ENCODE measurements around the gene PDE4D.

PDE4D gene

GRCh38 chr5:59188419-59189225 is 704.9 kb downstream of the PDE4D start:
- Histone ChIP-seq H3K4me1 (ENCODE audit: control insufficient read depth, insufficient read depth, low read depth, low read length) (peaks cover 1% of the 10 kb centered on the region), H3K36me3 (ENCODE audit: control insufficient read depth in 1 of 2, insufficient read depth in 2 of 2, low read depth in 1 of 2, low read length in 2 of 2) (no peaks in the 10 kb centered on the region), H2BK5ac (ENCODE audit: low read depth, low read length, poor library complexity, severe bottlenecking) (no peak overlapping the region), H3K79me1 (replicated peaks; ENCODE audit: low read length, poor library complexity, severe bottlenecking) (no peaks in the 10 kb centered on the region), H4K91ac (ENCODE audit: low read length) (no peak overlapping the region), H2AK5ac (ENCODE audit: low read length, severe bottlenecking) (no peak overlapping the region), H3K4ac (ENCODE audit: low read depth in 1 of 2, low read length in 2 of 2) (no peak overlapping the region), H3K14ac (ENCODE audit: low read length in 2 of 2) (no peak overlapping the region), H3K27ac (ENCODE audit: low read length, poor library complexity, severe bottlenecking) (no peak overlapping the region), H3K23ac (ENCODE audit: low read length in 2 of 2) (no peak overlapping the region), H3K9ac (ENCODE audit: low read length) (peak overlapping the region; percentile 76), H2BK120ac (ENCODE audit: low read depth, low read length) (no peak overlapping the region), H3K18ac (ENCODE audit: low read depth in 1 of 2, low read length in 2 of 2) (no peak overlapping the region), H2BK12ac (ENCODE audit: low read length in 2 of 2) (no peak overlapping the region), H3K4me2 (ENCODE audit: low read length, poor library complexity, severe bottlenecking) (no peak overlapping the region), H3K27me3 (ENCODE audit: control insufficient read depth in 1 of 2, insufficient read depth in 1 of 2, low read length in 2 of 2) (no peaks in the 10 kb centered on the region), H4K8ac (ENCODE audit: low read length) (no peak overlapping the region), H3K9me3 (ENCODE audit: control insufficient read depth, low read length) (no peaks in the 10 kb centered on the region), H3K4me3 (ENCODE audit: insufficient read depth in 1 of 2, low read depth in 1 of 2, low read length in 2 of 2) (peak overlapping the region in 1 of 2 experiments; percentile 65), H2BK15ac (ENCODE audit: low read depth, poor library complexity, severe bottlenecking) (no peak overlapping the region), H2AFZ (ENCODE audit: low read depth, low read length) (no peak overlapping the region)
- peak; percentile 74 for DNase-seq
- WGBS, result 12% methylated on average over 10 of the region's 16 CpGs

GRCh38 chr5:59187857-59188256 is 705.7 kb downstream of the PDE4D start:
- peak overlapping the region; percentile 57 for H3K4me2 ChIP-seq (ENCODE audit: low read length, poor library complexity, severe bottlenecking)
- no peaks in the 10 kb centered on the region for H3K9me3 ChIP-seq (ENCODE audit: control insufficient read depth, low read length)
- H3K79me1 ChIP-seq (replicated peaks; ENCODE audit: low read length, poor library complexity, severe bottlenecking), result no peaks in the 10 kb centered on the region
- H3K18ac ChIP-seq (ENCODE audit: low read depth in 1 of 2, low read length in 2 of 2), result no peak overlapping the region
- no peak overlapping the region for H3K4ac ChIP-seq (ENCODE audit: low read depth in 1 of 2, low read length in 2 of 2)
- H3K14ac ChIP-seq (ENCODE audit: low read length in 2 of 2), result no peak overlapping the region
- H3K27me3 ChIP-seq (ENCODE audit: control insufficient read depth in 1 of 2, insufficient read depth in 1 of 2, low read length in 2 of 2), result no peaks in the 10 kb centered on the region
- no peak overlapping the region for H3K23ac ChIP-seq (ENCODE audit: low read length in 2 of 2)
- peak overlapping the region; percentile 76 for H3K9ac ChIP-seq (ENCODE audit: low read length)
- H2BK5ac ChIP-seq (ENCODE audit: low read depth, low read length, poor library complexity, severe bottlenecking), result no peak overlapping the region
- H3K36me3 ChIP-seq (ENCODE audit: control insufficient read depth in 1 of 2, insufficient read depth in 2 of 2, low read depth in 1 of 2, low read length in 2 of 2), result no peaks in the 10 kb centered on the region
- no peak overlapping the region for H2BK15ac ChIP-seq (ENCODE audit: low read depth, poor library complexity, severe bottlenecking)
- H4K8ac ChIP-seq (ENCODE audit: low read length), result no peak overlapping the region
- no peak overlapping the region for H2AFZ ChIP-seq (ENCODE audit: low read depth, low read length)
- DNase-seq, result peak; percentile 79
- H3K4me3 ChIP-seq (ENCODE audit: insufficient read depth in 1 of 2, low read depth in 1 of 2, low read length in 2 of 2), result peak overlapping the region in 1 of 2 experiments; percentile 65
- no peak overlapping the region for H2BK12ac ChIP-seq (ENCODE audit: low read length in 2 of 2)
- no peak overlapping the region for H2BK120ac ChIP-seq (ENCODE audit: low read depth, low read length)
- no peak overlapping the region for H2AK5ac ChIP-seq (ENCODE audit: low read length, severe bottlenecking)
- H3K4me1 ChIP-seq (ENCODE audit: control insufficient read depth, insufficient read depth, low read depth, low read length), result peaks cover 1% of the 10 kb centered on the region
- no peak overlapping the region for H3K27ac ChIP-seq (ENCODE audit: low read length, poor library complexity, severe bottlenecking)
- 35% methylated on average over 4 of the region's 4 CpGs for WGBS
- H4K91ac ChIP-seq (ENCODE audit: low read length), result no peak overlapping the region

GRCh38 chr5:59186623-59187022 is 706.9 kb downstream of the PDE4D start:
- Histone ChIP-seq H2BK15ac (ENCODE audit: low read depth, poor library complexity, severe bottlenecking) (no peak overlapping the region), H2BK120ac (ENCODE audit: low read depth, low read length) (no peak overlapping the region), H3K14ac (ENCODE audit: low read length in 2 of 2) (no peak overlapping the region), H3K9ac (ENCODE audit: low read length) (no peak overlapping the region), H3K4me3 (ENCODE audit: insufficient read depth in 1 of 2, low read depth in 1 of 2, low read length in 2 of 2) (no peak overlapping the region), H3K27me3 (ENCODE audit: control insufficient read depth in 1 of 2, insufficient read depth in 1 of 2, low read length in 2 of 2) (no peaks in the 10 kb centered on the region), H3K27ac (ENCODE audit: low read length, poor library complexity, severe bottlenecking) (no peak overlapping the region), H3K79me1 (replicated peaks; ENCODE audit: low read length, poor library complexity, severe bottlenecking) (no peaks in the 10 kb centered on the region), H3K4ac (ENCODE audit: low read depth in 1 of 2, low read length in 2 of 2) (no peak overlapping the region), H2BK5ac (ENCODE audit: low read depth, low read length, poor library complexity, severe bottlenecking) (no peak overlapping the region), H4K91ac (ENCODE audit: low read length) (no peak overlapping the region), H3K4me2 (ENCODE audit: low read length, poor library complexity, severe bottlenecking) (no peak overlapping the region), H3K18ac (ENCODE audit: low read depth in 1 of 2, low read length in 2 of 2) (no peak overlapping the region), H3K4me1 (ENCODE audit: control insufficient read depth, insufficient read depth, low read depth, low read length) (peaks cover 1% of the 10 kb centered on the region), H3K9me3 (ENCODE audit: control insufficient read depth, low read length) (no peaks in the 10 kb centered on the region), H3K36me3 (ENCODE audit: control insufficient read depth in 1 of 2, insufficient read depth in 2 of 2, low read depth in 1 of 2, low read length in 2 of 2) (no peaks in the 10 kb centered on the region), H3K23ac (ENCODE audit: low read length in 2 of 2) (no peak overlapping the region), H2AK5ac (ENCODE audit: low read length, severe bottlenecking) (no peak overlapping the region), H2AFZ (ENCODE audit: low read depth, low read length) (no peak overlapping the region), H2BK12ac (ENCODE audit: low read length in 2 of 2) (no peak overlapping the region), H4K8ac (ENCODE audit: low read length) (no peak overlapping the region)
- WGBS, result 40% methylated on average over 6 of the region's 8 CpGs
- DNase-seq, result peak; percentile 67

- Histone ChIP-seq H3K27ac (ENCODE audit: low read length, poor library complexity, severe bottlenecking) (no peak overlapping the region), H3K9me3 (ENCODE audit: control insufficient read depth, low read length) (no peaks in the 10 kb centered on the region), H3K4me1 (ENCODE audit: control insufficient read depth, insufficient read depth, low read depth, low read length) (peaks cover 1% of the 10 kb centered on the region), H3K4me3 (ENCODE audit: insufficient read depth in 1 of 2, low read depth in 1 of 2, low read length in 2 of 2) (no peak overlapping the region), H2AK5ac (ENCODE audit: low read length, severe bottlenecking) (no peak overlapping the region), H3K14ac (ENCODE audit: low read length in 2 of 2) (no peak overlapping the region), H4K8ac (ENCODE audit: low read length) (no peak overlapping the region), H3K27me3 (ENCODE audit: control insufficient read depth in 1 of 2, insufficient read depth in 1 of 2, low read length in 2 of 2) (no peaks in the 10 kb centered on the region), H3K4me2 (ENCODE audit: low read length, poor library complexity, severe bottlenecking) (no peak overlapping the region), H2AFZ (ENCODE audit: low read depth, low read length) (no peak overlapping the region), H2BK12ac (ENCODE audit: low read length in 2 of 2) (no peak overlapping the region), H4K91ac (ENCODE audit: low read length) (no peak overlapping the region), H3K9ac (ENCODE audit: low read length) (no peak overlapping the region), H3K4ac (ENCODE audit: low read depth in 1 of 2, low read length in 2 of 2) (no peak overlapping the region), H3K36me3 (ENCODE audit: control insufficient read depth in 1 of 2, insufficient read depth in 2 of 2, low read depth in 1 of 2, low read length in 2 of 2) (no peaks in the 10 kb centered on the region), H3K79me1 (replicated peaks; ENCODE audit: low read length, poor library complexity, severe bottlenecking) (no peaks in the 10 kb centered on the region), H2BK120ac (ENCODE audit: low read depth, low read length) (no peak overlapping the region), H2BK15ac (ENCODE audit: low read depth, poor library complexity, severe bottlenecking) (no peak overlapping the region), H2BK5ac (ENCODE audit: low read depth, low read length, poor library complexity, severe bottlenecking) (no peak overlapping the region), H3K18ac (ENCODE audit: low read depth in 1 of 2, low read length in 2 of 2) (no peak overlapping the region), H3K23ac (ENCODE audit: low read length in 2 of 2) (no peak overlapping the region)
- WGBS, result 92% methylated on average over 4 of the region's 5 CpGs
- no peak for DNase-seq
Observed at GRCh38 chr5:59185757-59186385, 707.7 kb downstream of the PDE4D start.

Data from mesenchymal stem cell (in vitro differentiated cells and primary cell).